Breast epithelium (tissue), 4 donors: ENCODE data around the gene ANKS1B. TPM values are rescaled to one million over a fixed set of nuclear protein-coding genes. Genes with fewer than 3 reads are reported as not detected.

Source experiments
- DNase-seq, 2 donors: peaks; one replicate each; pipeline ENCODE4 v3.0.0-alpha.2; 2019; ENCODE audit warnings: low spot score in 2 of 2
- H3K27ac ChIP-seq, 2 donors: fragments of 200-600 bp; sonication (generic) in 1 of 2; one replicate each; pipeline ENCODE4 v1.5.1; 2016 to 2019; ENCODE audit warnings: mild to moderate bottlenecking in 1 of 2
- H3K27me3 ChIP-seq, 2 donors: fragments of 200-600 bp; sonication (generic) in 1 of 2; one replicate each; pipeline versions ENCODE4 v1.5.1 to v1.6.0; 2017 to 2019; ENCODE audit warnings: control low read depth in 1 of 2, mild to moderate bottlenecking in 1 of 2
- H3K36me3 ChIP-seq: fragments of 200-600 bp; one replicate; pipeline ENCODE4 v1.5.1; 2019
- H3K4me1 ChIP-seq, 2 donors: fragments of 200-600 bp; sonication (generic); one replicate each; pipeline ENCODE4 v1.5.1; 2016 to 2019; ENCODE audit warnings: control low read depth in 1 of 2
- H3K4me3 ChIP-seq, 3 donors: fragments of 200-600 bp; sonication (generic); 1 replicate in 2 of 3; 2 replicates in 1 of 3; pipeline ENCODE4 v1.5.1; 2016 to 2019; ENCODE audit warnings: mild to moderate bottlenecking in 3 of 3, moderate library complexity in 2 of 3
- H3K9me3 ChIP-seq, 2 donors: fragments of 200-600 bp; sonication (generic) in 1 of 2; one replicate each; pipeline ENCODE4 v1.5.1; 2016 to 2019; ENCODE audit warnings: control low read depth in 1 of 2
- CTCF ChIP-seq, 3 donors: fragments of 450-650 bp; IDR thresholded peaks; one replicate each; pipeline ENCODE4 v1.5.1; 2016 to 2017; ENCODE audit warnings: antibody characterized with exemption in 3 of 3, mild to moderate bottlenecking in 3 of 3, moderate library complexity in 3 of 3
- POLR2A ChIP-seq: fragments of 450-650 bp; IDR thresholded peaks from one replicate; pipeline ENCODE4 v1.6.1; 2016; ENCODE audit warnings: antibody characterized with exemption, mild to moderate bottlenecking, moderate library complexity
- POLR2AphosphoS5 ChIP-seq, 3 donors: sonication (generic); formaldehyde crosslinking; IDR thresholded peaks; one replicate each; pipeline ENCODE4 v1.6.1; 2017; ENCODE audit warnings: antibody characterized with exemption in 3 of 3
- intact Hi-C: fragments of 100-400 bp; cut with DNase I; formaldehyde crosslinking; loops from one replicate; pipeline ENCODE4 v1.15.1; 2023; ENCODE audit warnings: low total_unique reads
- total RNA-seq, 3 donors: library from RNA; depleted of rRNA; stranded (reverse); fragments of >200 nt; gene quantifications; one replicate each; pipeline ENCODE4 v1.1.0, GENCODE V29; 2016

The ANKS1B gene
- total RNA-seq, 3 donors from 2014 or later: 16.6 to 115 (median 32.4) TPM

- intact Hi-C loops: no loop called here
- DNase-seq: no peak
- no peaks in the 10 kb centered on the region for H3K9me3 ChIP-seq
- TF ChIP-seq POLR2AphosphoS5 (IDR thresholded peaks at IDR 0.05) (no peak), POLR2A (no peak), CTCF (IDR thresholded peaks at IDR 0.05) (no peak)
- H3K27ac ChIP-seq: no peak overlapping the region
- H3K36me3 ChIP-seq: no peaks in the 10 kb centered on the region
- no peaks in the 10 kb centered on the region for H3K4me1 ChIP-seq
- H3K4me3 ChIP-seq: no peak overlapping the region
- no peaks in the 10 kb centered on the region for H3K27me3 ChIP-seq
Observed at GRCh38 chr12:99067171-99067785, 917.5 kb downstream of the ANKS1B start.

GRCh38 chr12:99066726-99067125, 918.0 kb downstream of the ANKS1B start:
- Histone ChIP-seq H3K9me3 (no peaks in the 10 kb centered on the region), H3K4me1 (no peaks in the 10 kb centered on the region), H3K36me3 (no peaks in the 10 kb centered on the region), H3K27ac (no peak overlapping the region), H3K27me3 (no peaks in the 10 kb centered on the region), H3K4me3 (no peak overlapping the region)
- intact Hi-C loops: no loop called here
- no peak for DNase-seq
- TF ChIP-seq CTCF (IDR thresholded peaks at IDR 0.05) (no peak), POLR2A (no peak), POLR2AphosphoS5 (IDR thresholded peaks at IDR 0.05) (no peak)

GRCh38 chr12:99063182-99063581, 921.6 kb downstream of the ANKS1B start:
- H3K27ac ChIP-seq: no peak overlapping the region
- intact Hi-C loops: no loop called here

GRCh38 chr12:99059824-99060511, 924.8 kb downstream of the ANKS1B start:
- H3K4me1 ChIP-seq: no peaks in the 10 kb centered on the region
- TF ChIP-seq POLR2A: no peak
- DNase-seq: no peak
- no peaks in the 10 kb centered on the region for H3K27me3 ChIP-seq
- intact Hi-C loops: loop anchor here (5.0 kb wide), 1 partner anchor 502 kb away; no protein-coding TSS in a partner anchor
- no peak overlapping the region for H3K4me3 ChIP-seq
- H3K9me3 ChIP-seq: no peaks in the 10 kb centered on the region
- no peak overlapping the region for H3K27ac ChIP-seq
- H3K36me3 ChIP-seq: no peaks in the 10 kb centered on the region

More at GRCh38 chr12:99063182-99063581, 921.6 kb downstream of the ANKS1B start:
- TF ChIP-seq CTCF (IDR thresholded peaks at IDR 0.05): no peak
- no peak for TF ChIP-seq POLR2A
- no peak for TF ChIP-seq POLR2AphosphoS5 (IDR thresholded peaks at IDR 0.05)
- DNase-seq: no peak
- Histone ChIP-seq H3K36me3 (no peaks in the 10 kb centered on the region), H3K4me1 (no peaks in the 10 kb centered on the region), H3K27me3 (no peaks in the 10 kb centered on the region), H3K9me3 (no peaks in the 10 kb centered on the region), H3K4me3 (no peak overlapping the region)

- H3K27me3 ChIP-seq: no peaks in the 10 kb centered on the region
- H3K27ac ChIP-seq: no peak overlapping the region
- no peaks in the 10 kb centered on the region for H3K9me3 ChIP-seq
- H3K4me3 ChIP-seq: no peak overlapping the region
- intact Hi-C loops: loop anchor here (5.0 kb wide), 1 partner anchor 505 kb away; no protein-coding TSS in a partner anchor
- H3K36me3 ChIP-seq: no peaks in the 10 kb centered on the region
- H3K4me1 ChIP-seq: no peaks in the 10 kb centered on the region
- no peak for DNase-seq
- TF ChIP-seq POLR2A (no peak), POLR2AphosphoS5 (IDR thresholded peaks at IDR 0.05) (no peak), CTCF (IDR thresholded peaks at IDR 0.05) (no peak)
Observed at GRCh38 chr12:99057670-99058069, 927.1 kb downstream of the ANKS1B start.
